Stimulated activated CD4-positive, alpha-beta T cell treated with anti-CD3 and anti-CD28 coated beads, Interleukin-12 subunit alpha, Interleukin-12 subunit beta, amount 100 ng/mL, for 48 hours (primary cell): Measurements from ENCODE around the gene NCOA4.
"Not testable (repeated sequence)": the region's sequence is repeated elsewhere in the genome, so short reads cannot be mapped to it uniquely, and the experiment has no call there.

Experiments
- DNase-seq, 3 donors: peaks; one replicate each; pipeline ENCODE4 v3.0.0-alpha.2; 2020; ENCODE audit warnings: low read depth in 2 of 3, low spot score in 1 of 3

Gene NCOA4

GRCh38 chr10:46052791-46053375, 22.5 kb upstream of the NCOA4 start:
- no peak for DNase-seq

- no peak for DNase-seq
Observed at GRCh38 chr10:46052057-46052790, 21.8 kb upstream of the NCOA4 start.

GRCh38 chr10:46050941-46051623, 20.7 kb upstream of the NCOA4 start:
- no peak for DNase-seq

- DNase-seq = not testable (repeated sequence)
Observed at GRCh38 chr10:46049497-46049831, 19.0 kb upstream of the NCOA4 start.

- DNase-seq = no peak
Observed at GRCh38 chr10:46048152-46048551, 17.7 kb upstream of the NCOA4 start.

GRCh38 chr10:46046261-46046660, 15.8 kb upstream of the NCOA4 start, which contains the start of gene MSMB:
MSMB (minus strand) TSS chr10:46046269; CDS start chr10:46046237, 32 bp downstream.
- DNase-seq = no peak

- DNase-seq = no peak
Observed at GRCh38 chr10:46042527-46042926, 12.1 kb upstream of the NCOA4 start.

- no peak for DNase-seq
Observed at GRCh38 chr10:46040004-46040403, 9.6 kb upstream of the NCOA4 start.

- DNase-seq = no peak
Observed at GRCh38 chr10:46037107-46037825, 6.8 kb upstream of the NCOA4 start.

- no peak for DNase-seq
Observed at GRCh38 chr10:46035923-46036849, 5.8 kb upstream of the NCOA4 start.

GRCh38 chr10:46033602-46034011, 3.2 kb upstream of the NCOA4 start:
- DNase-seq = no peak

- DNase-seq = no peak
Observed at GRCh38 chr10:46031648-46032532, 1.5 kb upstream of the NCOA4 start.

GRCh38 chr10:46029461-46030030, 877 bp downstream of the NCOA4 start:
- DNase-seq = no peak

GRCh38 chr10:46028584-46029460, 1.6 kb downstream of the NCOA4 start:
- no peak for DNase-seq

- no peak for DNase-seq
Observed at GRCh38 chr10:46026106-46026505, 4.3 kb downstream of the NCOA4 start.

- no peak for DNase-seq
Observed at GRCh38 chr10:46025406-46025805, 5.0 kb downstream of the NCOA4 start.

GRCh38 chr10:46024948-46025347, 5.5 kb downstream of the NCOA4 start:
- DNase-seq = no peak

GRCh38 chr10:46022978-46023702, 7.3 kb downstream of the NCOA4 start:
- peak; percentile 61 to 83 (median 72) for DNase-seq
